HEK293T (cell line): Measurements from ENCODE around the gene HLA-F.

ENCODE experiments used
- BHLHE40 ChIP-seq: fragments of 450-650 bp; IDR thresholded peaks from 2 replicates; pipeline ENCODE4 v1.6.1; 2016; ENCODE audit warnings: mild to moderate bottlenecking, moderate library complexity, borderline replicate concordance
- FOXA1 ChIP-seq: fragments of 450-650 bp; IDR thresholded peaks from 2 replicates; pipeline ENCODE4 v1.6.1; 2016; ENCODE audit warnings: mild to moderate bottlenecking
- FOXK2 ChIP-seq: fragments of 450-650 bp; IDR thresholded peaks from 2 replicates; pipeline ENCODE4 v1.6.1; 2016; ENCODE audit warnings: mild to moderate bottlenecking
- HDGF ChIP-seq: fragments of 450-650 bp; IDR thresholded peaks from 2 replicates; pipeline ENCODE4 v1.6.1; 2017; ENCODE audit warnings: antibody characterized with exemption, borderline replicate concordance
- L3MBTL2 ChIP-seq: fragments of 450-650 bp; conservative IDR thresholded peaks from 2 replicates; pipeline ENCODE4 v1.6.1; 2016; ENCODE audit warnings: mild to moderate bottlenecking
- LEF1 ChIP-seq: fragments of 450-650 bp; IDR thresholded peaks from 2 replicates; pipeline ENCODE4 v1.6.1; 2017; ENCODE audit warnings: mild to moderate bottlenecking, borderline replicate concordance
- NFRKB ChIP-seq: fragments of 450-650 bp; IDR thresholded peaks from 2 replicates; pipeline ENCODE4 v1.6.1; 2016; ENCODE audit warnings: mild to moderate bottlenecking, moderate library complexity
- SP1 ChIP-seq: fragments of 450-650 bp; IDR thresholded peaks from 2 replicates; pipeline ENCODE4 v1.6.1; 2017
- SUZ12 ChIP-seq: fragments of 450-650 bp; IDR thresholded peaks from 2 replicates; pipeline ENCODE4 v1.6.1; 2016; ENCODE audit warnings: mild to moderate bottlenecking
- TARDBP ChIP-seq: fragments of 450-650 bp; IDR thresholded peaks from 2 replicates; pipeline ENCODE4 v1.6.1; 2016
- ZNF384 ChIP-seq: fragments of 450-650 bp; IDR thresholded peaks from 2 replicates; pipeline ENCODE4 v1.6.1; 2016

DNA sequence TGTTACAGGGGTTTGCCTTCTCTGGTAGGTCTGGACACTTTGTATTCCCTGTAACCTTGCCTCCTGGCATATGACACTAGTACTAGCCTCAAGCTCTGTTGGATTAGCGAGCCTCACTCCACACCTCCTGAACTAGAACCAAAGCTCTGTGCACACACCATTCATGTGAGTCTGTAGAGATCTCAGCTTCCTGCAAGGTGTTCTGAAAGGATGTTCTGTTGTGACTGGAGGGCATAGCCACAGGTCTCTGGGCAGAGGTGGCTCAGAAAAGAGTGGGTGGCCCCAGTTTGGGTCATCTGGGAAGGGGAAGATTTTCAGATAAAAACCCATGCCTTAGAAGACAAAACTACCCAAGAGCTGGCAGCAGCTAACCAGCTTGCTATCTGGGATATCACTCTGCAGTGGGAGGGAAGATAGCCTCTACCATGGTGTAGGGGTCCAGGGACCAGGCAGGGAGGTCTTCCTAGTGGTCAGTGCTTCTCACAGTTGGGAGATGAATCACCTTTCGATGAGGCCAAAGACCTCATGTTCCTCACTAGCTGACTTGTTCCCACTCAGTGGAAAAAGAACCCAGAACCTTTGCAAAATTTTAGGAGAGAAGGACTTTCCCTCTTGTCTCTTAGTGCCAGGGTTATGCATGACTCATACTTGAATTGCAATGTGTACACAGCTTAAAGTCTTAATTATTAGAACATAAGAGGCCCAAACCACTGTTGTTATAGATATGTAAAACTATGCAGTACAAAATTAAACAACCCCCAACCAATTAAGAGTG is 41.4 kb downstream of the HLA-F start:
- TF ChIP-seq LEF1 (no peak), SUZ12 (no peak), SP1 (no peak), HDGF (no peak), NFRKB (no peak), L3MBTL2 (no peak), ZNF384 (no peak), BHLHE40 (no peak), FOXA1 (no peak), FOXK2 (no peak), TARDBP (no peak)
